Dermis blood vessel endothelial cell (primary cell): ENCODE data around the gene PPFIA4. TPM values are rescaled to one million over a fixed set of nuclear protein-coding genes. Genes with fewer than 3 reads are reported as not detected.
A peak's percentile ranks its signal among the peaks of the same experiment; 100 is the strongest.

Source experiments
- DNase-seq: peaks from one replicate; pipeline ENCODE4 v3.0.0; 2010
- total RNA-seq: library from RNA; depleted of rRNA; stranded (reverse); fragments of >200 nt; gene quantifications from 2 replicates; pipeline ENCODE4 v1.2.3, GENCODE V29; 2014

PPFIA4 gene
- total RNA-seq, 1 donor from 2014 or later, result 0.17 TPM

GRCh38 chr1:203041351-203041932 lies 15.2 kb downstream of the PPFIA4 start:
- DNase-seq, result no peak

GRCh38 chr1:203043830-203044545 lies 17.7 kb downstream of the PPFIA4 start:
- no peak for DNase-seq

- DNase-seq, result no peak
Observed at GRCh38 chr1:203044546-203045250, 18.4 kb downstream of the PPFIA4 start.

- DNase-seq, result no peak
Observed at GRCh38 chr1:203045336-203045735, 19.0 kb downstream of the PPFIA4 start.

- peak; percentile 10 for DNase-seq
Observed at GRCh38 chr1:203045821-203046594, 19.7 kb downstream of the PPFIA4 start.

GRCh38 chr1:203046984-203047630 lies 20.8 kb downstream of the PPFIA4 start:
- peak; percentile 61 for DNase-seq

GRCh38 chr1:203048086-203048485 lies 21.8 kb downstream of the PPFIA4 start:
- no peak for DNase-seq

- DNase-seq, result peak; percentile 21
Observed at GRCh38 chr1:203048555-203049051, 22.3 kb downstream of the PPFIA4 start.

GRCh38 chr1:203049077-203049476 lies 22.8 kb downstream of the PPFIA4 start:
- no peak for DNase-seq

GRCh38 chr1:203049576-203050180 lies 23.4 kb downstream of the PPFIA4 start:
- DNase-seq, result no peak

- no peak for DNase-seq
Observed at GRCh38 chr1:203050826-203051225, 24.5 kb downstream of the PPFIA4 start.

- no peak for DNase-seq
Observed at GRCh38 chr1:203051841-203052324, 25.6 kb downstream of the PPFIA4 start.

- no peak for DNase-seq
Observed at GRCh38 chr1:203052601-203053000, 26.3 kb downstream of the PPFIA4 start.

- no peak for DNase-seq
Observed at GRCh38 chr1:203054184-203054583, 27.9 kb downstream of the PPFIA4 start.

GRCh38 chr1:203054642-203055041 lies 28.4 kb downstream of the PPFIA4 start:
- no peak for DNase-seq

- DNase-seq, result no peak
Observed at GRCh38 chr1:203055161-203055799, 29.0 kb downstream of the PPFIA4 start.

GRCh38 chr1:203056012-203056411 lies 29.7 kb downstream of the PPFIA4 start:
- no peak for DNase-seq

GRCh38 chr1:203056516-203056915 lies 30.2 kb downstream of the PPFIA4 start:
- no peak for DNase-seq

- DNase-seq, result no peak
Observed at GRCh38 chr1:203057911-203058675, 31.8 kb downstream of the PPFIA4 start.

- no peak for DNase-seq
Observed at GRCh38 chr1:203058676-203058935, 32.3 kb downstream of the PPFIA4 start.

- no peak for DNase-seq
Observed at GRCh38 chr1:203059485-203059884, 33.2 kb downstream of the PPFIA4 start.
